Measurements from ENCODE around the gene NAGLU.
A peak's percentile ranks its signal among the peaks of the same experiment; 100 is the strongest.
"Not testable (repeated sequence)": the region's sequence is repeated elsewhere in the genome, so short reads cannot be mapped to it uniquely, and the experiment has no call there.

NAGLU gene

GRCh38 chr17:42553161-42553818 is 17.2 kb downstream of the NAGLU start:
- H3K27ac ChIP-seq (ENCODE audit: insufficient read depth, low read length, poor library complexity, severe bottlenecking), result no peak overlapping the region
- H3K4me3 ChIP-seq (ENCODE audit: insufficient read depth, low read depth, low read length, poor library complexity, severe bottlenecking), result no peak overlapping the region
- no peaks in the 10 kb centered on the region for H3K9me3 ChIP-seq (ENCODE audit: control insufficient read depth, low read length)
- peaks cover 22% of the 10 kb centered on the region for H3K4me1 ChIP-seq (ENCODE audit: control insufficient read depth, insufficient read depth, low read length, poor library complexity, severe bottlenecking)
- no peak for DNase-seq
- no peaks in the 10 kb centered on the region for H3K27me3 ChIP-seq (replicated peaks; ENCODE audit: control insufficient read depth, insufficient read depth, low read length, poor library complexity, severe bottlenecking)
- no peaks in the 10 kb centered on the region for H3K36me3 ChIP-seq (ENCODE audit: control insufficient read depth, insufficient read depth, low read length)

GRCh38 chr17:42553866-42554249 is 17.8 kb downstream of the NAGLU start:
- no peaks in the 10 kb centered on the region for H3K9me3 ChIP-seq (ENCODE audit: control insufficient read depth, low read length)
- peak overlapping the region; percentile 68 for H3K27ac ChIP-seq (ENCODE audit: insufficient read depth, low read length, poor library complexity, severe bottlenecking)
- no peak for DNase-seq
- H3K36me3 ChIP-seq (ENCODE audit: control insufficient read depth, insufficient read depth, low read length), result no peaks in the 10 kb centered on the region
- peak overlapping the region; percentile 80 for H3K4me3 ChIP-seq (ENCODE audit: insufficient read depth, low read depth, low read length, poor library complexity, severe bottlenecking)
- peaks cover 16% of the 10 kb centered on the region for H3K4me1 ChIP-seq (ENCODE audit: control insufficient read depth, insufficient read depth, low read length, poor library complexity, severe bottlenecking)
- no peaks in the 10 kb centered on the region for H3K27me3 ChIP-seq (replicated peaks; ENCODE audit: control insufficient read depth, insufficient read depth, low read length, poor library complexity, severe bottlenecking)

- Histone ChIP-seq H3K4me1 (ENCODE audit: control insufficient read depth, insufficient read depth, low read length, poor library complexity, severe bottlenecking) (peaks cover 14% of the 10 kb centered on the region), H3K4me3 (ENCODE audit: insufficient read depth, low read depth, low read length, poor library complexity, severe bottlenecking) (peak overlapping the region; percentile 80), H3K9me3 (ENCODE audit: control insufficient read depth, low read length) (no peaks in the 10 kb centered on the region), H3K27ac (ENCODE audit: insufficient read depth, low read length, poor library complexity, severe bottlenecking) (peak overlapping the region; percentile 68), H3K27me3 (replicated peaks; ENCODE audit: control insufficient read depth, insufficient read depth, low read length, poor library complexity, severe bottlenecking) (no peaks in the 10 kb centered on the region), H3K36me3 (ENCODE audit: control insufficient read depth, insufficient read depth, low read length) (no peaks in the 10 kb centered on the region)
- DNase-seq, result peak; percentile 57 to 63 (median 59)
Observed at GRCh38 chr17:42554250-42555121, 18.4 kb downstream of the NAGLU start.

- DNase-seq, result no peak
- peaks cover 14% of the 10 kb centered on the region for H3K4me1 ChIP-seq (ENCODE audit: control insufficient read depth, insufficient read depth, low read length, poor library complexity, severe bottlenecking)
Observed at GRCh38 chr17:42555122-42555622, 19.1 kb downstream of the NAGLU start.

GRCh38 chr17:42555961-42556617 is 20.0 kb downstream of the NAGLU start:
- H3K27me3 ChIP-seq (replicated peaks; ENCODE audit: control insufficient read depth, insufficient read depth, low read length, poor library complexity, severe bottlenecking); DNase-seq; H3K4me3 ChIP-seq (ENCODE audit: insufficient read depth, low read depth, low read length, poor library complexity, severe bottlenecking); H3K27ac ChIP-seq (ENCODE audit: insufficient read depth, low read length, poor library complexity, severe bottlenecking); H3K36me3 ChIP-seq (ENCODE audit: control insufficient read depth, insufficient read depth, low read length); H3K9me3 ChIP-seq (ENCODE audit: control insufficient read depth, low read length): not testable (repeated sequence)
- peaks cover 14% of the 10 kb centered on the region for H3K4me1 ChIP-seq (ENCODE audit: control insufficient read depth, insufficient read depth, low read length, poor library complexity, severe bottlenecking)

More at GRCh38 chr17:42555122-42555622, 19.1 kb downstream of the NAGLU start:
- Histone ChIP-seq H3K4me3 (ENCODE audit: insufficient read depth, low read depth, low read length, poor library complexity, severe bottlenecking) (peak overlapping the region; percentile 80), H3K27me3 (replicated peaks; ENCODE audit: control insufficient read depth, insufficient read depth, low read length, poor library complexity, severe bottlenecking) (no peaks in the 10 kb centered on the region), H3K36me3 (ENCODE audit: control insufficient read depth, insufficient read depth, low read length) (no peaks in the 10 kb centered on the region), H3K9me3 (ENCODE audit: control insufficient read depth, low read length) (no peaks in the 10 kb centered on the region), H3K27ac (ENCODE audit: insufficient read depth, low read length, poor library complexity, severe bottlenecking) (peak overlapping the region; percentile 68)

- no peak overlapping the region for H3K4me3 ChIP-seq (ENCODE audit: insufficient read depth, low read depth, low read length, poor library complexity, severe bottlenecking)
- H3K4me1 ChIP-seq (ENCODE audit: control insufficient read depth, insufficient read depth, low read length, poor library complexity, severe bottlenecking), result peaks cover 29% of the 10 kb centered on the region
- DNase-seq, result no peak
- no peaks in the 10 kb centered on the region for H3K9me3 ChIP-seq (ENCODE audit: control insufficient read depth, low read length)
- no peaks in the 10 kb centered on the region for H3K27me3 ChIP-seq (replicated peaks; ENCODE audit: control insufficient read depth, insufficient read depth, low read length, poor library complexity, severe bottlenecking)
- no peaks in the 10 kb centered on the region for H3K36me3 ChIP-seq (ENCODE audit: control insufficient read depth, insufficient read depth, low read length)
- H3K27ac ChIP-seq (ENCODE audit: insufficient read depth, low read length, poor library complexity, severe bottlenecking), result no peak overlapping the region
Observed at GRCh38 chr17:42559075-42559474, 23.0 kb downstream of the NAGLU start.

- Histone ChIP-seq H3K4me3 (ENCODE audit: insufficient read depth, low read depth, low read length, poor library complexity, severe bottlenecking) (no peak overlapping the region), H3K36me3 (ENCODE audit: control insufficient read depth, insufficient read depth, low read length) (peaks cover 10% of the 10 kb centered on the region), H3K27ac (ENCODE audit: insufficient read depth, low read length, poor library complexity, severe bottlenecking) (no peak overlapping the region), H3K27me3 (replicated peaks; ENCODE audit: control insufficient read depth, insufficient read depth, low read length, poor library complexity, severe bottlenecking) (no peaks in the 10 kb centered on the region), H3K4me1 (ENCODE audit: control insufficient read depth, insufficient read depth, low read length, poor library complexity, severe bottlenecking) (peaks cover 22% of the 10 kb centered on the region), H3K9me3 (ENCODE audit: control insufficient read depth, low read length) (no peaks in the 10 kb centered on the region)
- DNase-seq, result no peak
Observed at GRCh38 chr17:42560246-42560645, 24.2 kb downstream of the NAGLU start.

- H3K27me3 ChIP-seq (replicated peaks; ENCODE audit: control insufficient read depth, insufficient read depth, low read length, poor library complexity, severe bottlenecking), result no peaks in the 10 kb centered on the region
- no peaks in the 10 kb centered on the region for H3K9me3 ChIP-seq (ENCODE audit: control insufficient read depth, low read length)
- peak; percentile 81 to 88 (median 83) for DNase-seq
- peaks cover 26% of the 10 kb centered on the region for H3K4me1 ChIP-seq (ENCODE audit: control insufficient read depth, insufficient read depth, low read length, poor library complexity, severe bottlenecking)
- peak within 1 kb of the TSS; percentile 84 for H3K27ac ChIP-seq (ENCODE audit: insufficient read depth, low read length, poor library complexity, severe bottlenecking)
- H3K4me3 ChIP-seq (ENCODE audit: insufficient read depth, low read depth, low read length, poor library complexity, severe bottlenecking), result peak within 1 kb of the TSS; percentile 95
- H3K36me3 ChIP-seq (ENCODE audit: control insufficient read depth, insufficient read depth, low read length), result peaks cover 18% of the 10 kb centered on the region
Observed at GRCh38 chr17:42561897-42562387, 25.9 kb downstream of the NAGLU start, which contains the start of gene COASY. Gene COASY, plus strand, starts transcription at chr17:42562148. Its CDS starts 475 bp downstream, at chr17:42562623.

- Histone ChIP-seq H3K4me3 (ENCODE audit: insufficient read depth, low read depth, low read length, poor library complexity, severe bottlenecking) (peak overlapping the region; percentile 95), H3K27ac (ENCODE audit: insufficient read depth, low read length, poor library complexity, severe bottlenecking) (peak overlapping the region; percentile 84), H3K9me3 (ENCODE audit: control insufficient read depth, low read length) (no peaks in the 10 kb centered on the region), H3K27me3 (replicated peaks; ENCODE audit: control insufficient read depth, insufficient read depth, low read length, poor library complexity, severe bottlenecking) (no peaks in the 10 kb centered on the region), H3K36me3 (ENCODE audit: control insufficient read depth, insufficient read depth, low read length) (peaks cover 18% of the 10 kb centered on the region), H3K4me1 (ENCODE audit: control insufficient read depth, insufficient read depth, low read length, poor library complexity, severe bottlenecking) (peaks cover 29% of the 10 kb centered on the region)
- no peak for DNase-seq
Observed at GRCh38 chr17:42562388-42563142, 26.5 kb downstream of the NAGLU start.

All from effector memory CD4-positive, alpha-beta T cell (primary cell).